ENCODE results near the gene MATK. TPM values are rescaled to one million over a fixed set of nuclear protein-coding genes. Genes with fewer than 3 reads are reported as not detected.

Gene MATK
- total and polyA plus RNA-seq, 2 donors: 12.0 to 16.2 TPM

- H3K36me3 ChIP-seq (ENCODE audit: control insufficient read depth in 2 of 2, insufficient read depth in 2 of 2, low read length in 1 of 2): peaks cover 33 to 50% of the 10 kb centered on the region in 2 donors
- no peak for DNase-seq (ENCODE audit: low read depth in 6 of 9, low spot score in 9 of 9)
- no peaks in the 10 kb centered on the region for H3K27me3 ChIP-seq (ENCODE audit: control insufficient read depth in 2 of 2, insufficient read depth in 1 of 2, low read length in 1 of 2)
- WGBS: 98% methylated on average over 51 of the region's 51 CpGs
- no peak overlapping the region for H3K4me3 ChIP-seq (ENCODE audit: low read length in 2 of 2)
- no peaks in the 10 kb centered on the region for H3K4me1 ChIP-seq (ENCODE audit: control insufficient read depth in 2 of 2, insufficient read depth in 2 of 2, low read length in 2 of 2)
- no peak overlapping the region for H3K27ac ChIP-seq (ENCODE audit: low read depth in 1 of 2, low read length in 1 of 2)
- H3K9me3 ChIP-seq (ENCODE audit: control insufficient read depth in 2 of 2, insufficient read depth in 1 of 2, low read length in 1 of 2): no peaks in the 10 kb centered on the region
Observed at GRCh38 chr19:3753631-3754410, 32.4 kb downstream of the MATK start.

GRCh38 chr19:3752492-3752891 lies 33.7 kb downstream of the MATK start:
- Histone ChIP-seq H3K27ac (ENCODE audit: low read depth in 1 of 2, low read length in 1 of 2) (no peak overlapping the region), H3K9me3 (ENCODE audit: control insufficient read depth in 2 of 2, insufficient read depth in 1 of 2, low read length in 1 of 2) (no peaks in the 10 kb centered on the region), H3K4me3 (ENCODE audit: low read length in 2 of 2) (no peak overlapping the region), H3K4me1 (ENCODE audit: control insufficient read depth in 2 of 2, insufficient read depth in 2 of 2, low read length in 2 of 2) (no peaks in the 10 kb centered on the region), H3K27me3 (ENCODE audit: control insufficient read depth in 2 of 2, insufficient read depth in 1 of 2, low read length in 1 of 2) (no peaks in the 10 kb centered on the region), H3K36me3 (ENCODE audit: control insufficient read depth in 2 of 2, insufficient read depth in 2 of 2, low read length in 1 of 2) (peaks cover 29 to 46% of the 10 kb centered on the region in 2 donors)
- WGBS: 95% methylated on average over 25 of the region's 25 CpGs
- DNase-seq (ENCODE audit: low read depth in 6 of 9, low spot score in 9 of 9): no peak

DNA sequence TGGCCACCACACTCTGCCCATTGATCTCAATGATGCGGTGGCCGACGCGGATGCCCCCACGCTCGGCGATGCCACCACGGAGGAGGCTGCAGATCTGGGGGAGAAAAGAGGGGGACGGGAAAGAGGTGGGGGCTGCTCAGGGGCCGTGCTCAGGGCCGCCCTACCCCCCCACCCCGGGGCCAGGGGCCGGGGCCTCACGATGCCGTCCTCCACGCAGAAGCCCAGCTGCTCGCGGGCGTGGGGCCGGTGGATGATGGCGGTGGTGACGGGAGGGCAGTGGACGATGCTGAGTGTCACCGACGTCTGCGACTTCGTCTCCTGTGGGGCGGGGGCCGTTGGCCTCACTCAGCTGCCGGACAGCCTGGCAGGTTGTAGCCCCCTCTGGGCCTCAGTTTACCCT lies 34.9 kb downstream of the MATK start:
- no peak for DNase-seq (ENCODE audit: low read depth in 6 of 9, low spot score in 9 of 9)
- H3K36me3 ChIP-seq (ENCODE audit: control insufficient read depth in 2 of 2, insufficient read depth in 2 of 2, low read length in 1 of 2): peaks cover 26 to 41% of the 10 kb centered on the region in 2 donors
- 97% methylated on average over 30 of the region's 30 CpGs for WGBS

GRCh38 chr19:3750211-3750610 lies 36.0 kb downstream of the MATK start:
- no peaks in the 10 kb centered on the region for H3K9me3 ChIP-seq (ENCODE audit: control insufficient read depth in 2 of 2, insufficient read depth in 1 of 2, low read length in 1 of 2)
- WGBS: 97% methylated on average over 2 of the region's 2 CpGs
- no peaks in the 10 kb centered on the region for H3K27me3 ChIP-seq (ENCODE audit: control insufficient read depth in 2 of 2, insufficient read depth in 1 of 2, low read length in 1 of 2)
- no peak overlapping the region for H3K4me3 ChIP-seq (ENCODE audit: low read length in 2 of 2)
- H3K36me3 ChIP-seq (ENCODE audit: control insufficient read depth in 2 of 2, insufficient read depth in 2 of 2, low read length in 1 of 2): peaks cover 26 to 41% of the 10 kb centered on the region in 2 donors
- H3K27ac ChIP-seq (ENCODE audit: low read depth in 1 of 2, low read length in 1 of 2): no peak overlapping the region
- no peaks in the 10 kb centered on the region for H3K4me1 ChIP-seq (ENCODE audit: control insufficient read depth in 2 of 2, insufficient read depth in 2 of 2, low read length in 2 of 2)
- DNase-seq (ENCODE audit: low read depth in 6 of 9, low spot score in 9 of 9): no peak

More for the DNA sequence above, 34.9 kb downstream of the MATK start:
- no peaks in the 10 kb centered on the region for H3K27me3 ChIP-seq (ENCODE audit: control insufficient read depth in 2 of 2, insufficient read depth in 1 of 2, low read length in 1 of 2)
- no peak overlapping the region for H3K4me3 ChIP-seq (ENCODE audit: low read length in 2 of 2)
- no peaks in the 10 kb centered on the region for H3K9me3 ChIP-seq (ENCODE audit: control insufficient read depth in 2 of 2, insufficient read depth in 1 of 2, low read length in 1 of 2)
- no peaks in the 10 kb centered on the region for H3K4me1 ChIP-seq (ENCODE audit: control insufficient read depth in 2 of 2, insufficient read depth in 2 of 2, low read length in 2 of 2)
- H3K27ac ChIP-seq (ENCODE audit: low read depth in 1 of 2, low read length in 1 of 2): no peak overlapping the region

DNA sequence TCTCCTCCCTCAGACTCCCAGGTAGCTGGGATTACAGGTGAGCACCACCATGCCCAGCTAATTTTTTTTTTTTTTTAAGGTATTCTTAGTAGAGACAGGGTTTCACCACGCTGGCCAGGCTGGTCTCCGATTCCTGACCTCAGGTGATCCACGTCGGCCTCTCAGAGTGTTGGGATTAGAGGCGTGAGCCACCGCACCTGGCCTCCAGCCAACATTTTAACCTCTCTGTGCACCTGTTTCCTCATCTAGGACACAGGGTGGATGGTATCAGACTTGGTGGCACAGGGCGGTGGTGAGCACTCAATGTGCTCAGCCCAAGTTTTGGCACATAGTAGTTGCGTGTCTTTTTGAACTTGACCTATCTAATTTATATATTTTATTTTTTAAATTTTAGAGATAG lies 37.2 kb downstream of the MATK start:
- DNase-seq (ENCODE audit: low read depth in 6 of 9, low spot score in 9 of 9): no peak
- no peak overlapping the region for H3K27ac ChIP-seq (ENCODE audit: low read depth in 1 of 2, low read length in 1 of 2)
- peaks cover 26 to 38% of the 10 kb centered on the region in 2 donors for H3K36me3 ChIP-seq (ENCODE audit: control insufficient read depth in 2 of 2, insufficient read depth in 2 of 2, low read length in 1 of 2)
- H3K4me1 ChIP-seq (ENCODE audit: control insufficient read depth in 2 of 2, insufficient read depth in 2 of 2, low read length in 2 of 2): no peaks in the 10 kb centered on the region
- no peaks in the 10 kb centered on the region for H3K9me3 ChIP-seq (ENCODE audit: control insufficient read depth in 2 of 2, insufficient read depth in 1 of 2, low read length in 1 of 2)
- 96% methylated on average over 8 of the region's 8 CpGs for WGBS
- no peaks in the 10 kb centered on the region for H3K27me3 ChIP-seq (ENCODE audit: control insufficient read depth in 2 of 2, insufficient read depth in 1 of 2, low read length in 1 of 2)
- H3K4me3 ChIP-seq (ENCODE audit: low read length in 2 of 2): no peak overlapping the region

DNA sequence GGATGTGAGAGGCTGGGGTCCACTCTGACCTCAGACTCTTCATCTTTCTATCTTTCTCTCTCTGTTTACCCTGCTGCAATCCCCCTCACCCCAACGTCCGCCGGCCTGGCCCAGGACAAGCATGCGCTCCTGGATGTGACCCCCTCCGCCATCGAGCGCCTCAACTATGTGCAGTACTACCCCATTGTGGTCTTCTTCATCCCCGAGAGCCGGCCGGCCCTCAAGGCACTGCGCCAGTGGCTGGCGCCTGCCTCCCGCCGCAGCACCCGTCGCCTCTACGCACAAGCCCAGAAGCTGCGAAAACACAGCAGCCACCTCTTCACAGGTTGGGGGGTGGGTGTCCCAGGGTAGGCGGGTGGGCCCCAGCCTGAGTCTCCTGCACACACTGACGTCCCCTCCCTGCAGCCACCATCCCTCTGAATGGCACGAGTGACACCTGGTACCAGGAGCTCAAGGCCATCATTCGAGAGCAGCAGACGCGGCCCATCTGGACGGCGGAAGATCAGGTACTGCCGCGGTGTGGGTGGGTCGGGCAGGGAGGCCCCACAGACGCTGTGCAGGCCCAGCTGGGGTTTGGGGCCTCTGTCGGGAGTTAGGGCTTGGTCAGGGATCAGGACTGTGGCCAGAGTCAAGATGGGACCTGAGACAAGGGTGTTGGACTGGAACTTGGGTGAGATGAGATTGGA lies 39.7 kb downstream of the MATK start:
- no peaks in the 10 kb centered on the region for H3K4me1 ChIP-seq (ENCODE audit: control insufficient read depth in 2 of 2, insufficient read depth in 2 of 2, low read length in 2 of 2)
- H3K9me3 ChIP-seq (ENCODE audit: control insufficient read depth in 2 of 2, insufficient read depth in 1 of 2, low read length in 1 of 2): no peaks in the 10 kb centered on the region
- no peak overlapping the region for H3K4me3 ChIP-seq (ENCODE audit: low read length in 2 of 2)
- H3K27ac ChIP-seq (ENCODE audit: low read depth in 1 of 2, low read length in 1 of 2): no peak overlapping the region
- WGBS: 87% methylated on average over 31 of the region's 31 CpGs
- DNase-seq (ENCODE audit: low read depth in 6 of 9, low spot score in 9 of 9): no peak
- no peaks in the 10 kb centered on the region for H3K27me3 ChIP-seq (ENCODE audit: control insufficient read depth in 2 of 2, insufficient read depth in 1 of 2, low read length in 1 of 2)
- H3K36me3 ChIP-seq (ENCODE audit: control insufficient read depth in 2 of 2, insufficient read depth in 2 of 2, low read length in 1 of 2): peaks cover 15 to 19% of the 10 kb centered on the region in 2 donors

DNA sequence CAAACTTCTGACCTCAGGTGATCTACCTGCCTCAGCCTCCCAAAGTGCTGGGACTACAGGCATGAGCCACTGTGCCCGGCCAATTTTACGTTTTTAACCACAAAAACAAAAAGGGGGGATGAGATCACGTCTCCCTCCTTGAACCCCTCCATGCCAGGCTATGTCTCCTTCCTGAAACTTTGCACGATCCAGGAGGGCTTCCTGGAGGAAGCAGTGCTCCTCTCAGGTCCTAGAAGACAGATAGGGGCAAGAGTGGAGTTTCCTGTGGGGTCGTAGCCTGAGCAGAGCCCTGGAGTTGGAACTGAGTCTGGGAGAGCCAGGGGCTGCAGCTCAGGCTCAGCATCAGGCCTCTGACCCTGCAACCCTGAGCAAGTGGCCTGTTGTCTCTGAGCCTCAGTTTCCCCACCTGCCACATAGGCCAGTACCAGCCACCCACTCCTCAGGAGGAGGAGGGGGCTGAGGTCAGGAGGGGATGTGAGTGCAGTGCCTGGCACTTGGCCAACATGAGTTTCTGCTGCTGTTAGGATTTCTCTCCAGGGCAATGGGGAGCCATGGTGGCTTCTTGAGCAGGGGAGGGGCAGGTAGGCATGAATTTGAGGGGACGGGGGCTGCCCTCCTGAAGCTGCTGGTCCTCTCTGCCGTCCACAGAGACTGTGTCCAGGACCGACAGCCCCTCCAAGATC lies 40.7 kb downstream of the MATK start:
- no peaks in the 10 kb centered on the region for H3K27me3 ChIP-seq (ENCODE audit: control insufficient read depth in 2 of 2, insufficient read depth in 1 of 2, low read length in 1 of 2)
- no peak for DNase-seq (ENCODE audit: low read depth in 6 of 9, low spot score in 9 of 9)
- H3K27ac ChIP-seq (ENCODE audit: low read depth in 1 of 2, low read length in 1 of 2): no peak overlapping the region
- 68% methylated on average over 8 of the region's 8 CpGs for whole genome bisulfite sequencing
- peaks cover 9 to 10% of the 10 kb centered on the region in 2 donors for H3K36me3 ChIP-seq (ENCODE audit: control insufficient read depth in 2 of 2, insufficient read depth in 2 of 2, low read length in 1 of 2)
- H3K9me3 ChIP-seq (ENCODE audit: control insufficient read depth in 2 of 2, insufficient read depth in 1 of 2, low read length in 1 of 2): no peaks in the 10 kb centered on the region
- H3K4me3 ChIP-seq (ENCODE audit: low read length in 2 of 2): no peak overlapping the region
- H3K4me1 ChIP-seq (ENCODE audit: control insufficient read depth in 2 of 2, insufficient read depth in 2 of 2, low read length in 2 of 2): no peaks in the 10 kb centered on the region

DNA sequence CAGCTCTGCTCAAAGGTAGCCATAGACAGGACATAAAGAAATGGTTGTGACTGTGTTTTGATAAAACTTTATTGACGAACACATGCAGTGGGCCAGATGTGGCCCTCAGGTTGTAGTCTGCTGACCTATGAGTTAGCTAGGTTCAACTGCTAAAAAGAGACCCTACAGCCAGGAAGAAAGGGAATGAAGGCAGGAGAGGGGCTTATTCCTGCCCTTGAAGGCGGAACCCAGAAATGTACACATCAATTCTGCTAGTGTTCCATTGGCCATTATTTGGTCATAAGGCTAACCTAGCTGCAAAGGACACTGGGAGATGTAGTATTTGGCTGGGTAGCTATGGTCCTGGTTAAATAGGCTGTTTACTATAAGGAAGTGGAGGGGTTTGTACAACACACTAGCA lies 42.7 kb downstream of the MATK start:
- Histone ChIP-seq H3K4me3 (ENCODE audit: low read length in 2 of 2) (no peak overlapping the region), H3K4me1 (ENCODE audit: control insufficient read depth in 2 of 2, insufficient read depth in 2 of 2, low read length in 2 of 2) (no peaks in the 10 kb centered on the region), H3K27ac (ENCODE audit: low read depth in 1 of 2, low read length in 1 of 2) (no peak overlapping the region), H3K36me3 (ENCODE audit: control insufficient read depth in 2 of 2, insufficient read depth in 2 of 2, low read length in 1 of 2) (no peaks in the 10 kb centered on the region), H3K27me3 (ENCODE audit: control insufficient read depth in 2 of 2, insufficient read depth in 1 of 2, low read length in 1 of 2) (no peaks in the 10 kb centered on the region), H3K9me3 (ENCODE audit: control insufficient read depth in 2 of 2, insufficient read depth in 1 of 2, low read length in 1 of 2) (no peaks in the 10 kb centered on the region)
- no peak for DNase-seq (ENCODE audit: low read depth in 6 of 9, low spot score in 9 of 9)
- WGBS: 97% methylated on average over 2 of the region's 2 CpGs

DNA sequence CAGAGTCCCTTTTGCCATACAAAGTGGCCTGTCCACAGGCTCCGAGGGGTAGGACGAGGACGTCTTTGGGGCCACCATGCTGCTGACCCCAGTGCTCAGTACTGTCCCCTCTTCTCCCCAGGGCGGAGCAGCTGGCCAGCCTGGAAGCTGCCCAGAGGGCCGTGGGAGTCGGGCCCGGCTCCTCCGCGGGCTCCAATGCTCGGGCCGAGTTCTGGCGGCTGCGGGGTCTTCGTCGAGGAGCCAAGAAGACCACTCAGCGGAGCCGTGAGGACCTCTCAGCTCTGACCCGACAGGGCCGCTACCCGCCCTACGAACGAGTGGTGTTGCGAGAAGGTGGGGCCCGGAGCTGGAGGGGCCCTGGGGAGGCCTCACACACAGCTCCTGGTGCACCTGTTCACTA lies 45.8 kb downstream of the MATK start:
- WGBS: 98% methylated on average over 24 of the region's 24 CpGs
- Histone ChIP-seq H3K4me3 (ENCODE audit: low read length in 2 of 2) (no peak overlapping the region), H3K4me1 (ENCODE audit: control insufficient read depth in 2 of 2, insufficient read depth in 2 of 2, low read length in 2 of 2) (no peaks in the 10 kb centered on the region), H3K36me3 (ENCODE audit: control insufficient read depth in 2 of 2, insufficient read depth in 2 of 2, low read length in 1 of 2) (no peaks in the 10 kb centered on the region), H3K27me3 (ENCODE audit: control insufficient read depth in 2 of 2, insufficient read depth in 1 of 2, low read length in 1 of 2) (no peaks in the 10 kb centered on the region), H3K9me3 (ENCODE audit: control insufficient read depth in 2 of 2, insufficient read depth in 1 of 2, low read length in 1 of 2) (no peaks in the 10 kb centered on the region), H3K27ac (ENCODE audit: low read depth in 1 of 2, low read length in 1 of 2) (no peak overlapping the region)
- DNase-seq (ENCODE audit: low read depth in 6 of 9, low spot score in 9 of 9): no peak
